Thyroid gland (tissue), 4 donors: ENCODE data around the gene AP1S3.

Experiments
- POLR2A ChIP-seq, 2 donors: fragments of 450-650 bp; IDR thresholded peaks; one replicate each; pipeline ENCODE4 v1.6.1; 2017; ENCODE audit warnings: antibody characterized with exemption in 2 of 2, mild to moderate bottlenecking in 2 of 2, moderate library complexity in 1 of 2
- TF ChIP-seq, protein P1 (sequence below), 6 experiments: fragments of 200-600 bp in 3 of 6; fragments of 450-650 bp in 3 of 6; sonication (generic) in 3 of 6; IDR thresholded peaks; one replicate each; pipeline ENCODE4 v1.5.1; 2016 to 2019; ENCODE audit warnings: antibody characterized with exemption in 6 of 6, mild to moderate bottlenecking in 2 of 6, inconsistent platforms in 1 of 6, moderate library complexity in 1 of 6

DNA sequence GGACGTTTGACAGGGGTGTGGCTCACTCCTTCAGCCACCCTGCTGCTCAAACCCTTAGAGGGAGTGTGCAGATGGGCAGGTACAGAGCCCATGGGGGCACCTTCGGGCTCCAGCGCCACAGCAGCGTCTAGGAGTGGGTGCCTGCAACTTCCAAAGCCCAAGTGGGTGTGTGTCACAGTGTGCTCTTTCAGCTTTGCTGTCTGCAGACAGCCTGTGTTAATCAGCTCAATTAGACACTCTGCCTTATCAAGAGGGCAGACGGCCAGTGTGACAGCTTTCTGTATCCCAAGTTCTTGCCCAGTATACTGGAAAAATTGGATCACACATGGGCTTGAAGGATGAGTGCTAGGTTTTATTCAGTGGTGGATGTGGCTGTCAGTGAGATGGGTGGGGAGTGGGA lies 96.7 kb downstream of the AP1S3 start:
- TF ChIP-seq, protein P1, sequence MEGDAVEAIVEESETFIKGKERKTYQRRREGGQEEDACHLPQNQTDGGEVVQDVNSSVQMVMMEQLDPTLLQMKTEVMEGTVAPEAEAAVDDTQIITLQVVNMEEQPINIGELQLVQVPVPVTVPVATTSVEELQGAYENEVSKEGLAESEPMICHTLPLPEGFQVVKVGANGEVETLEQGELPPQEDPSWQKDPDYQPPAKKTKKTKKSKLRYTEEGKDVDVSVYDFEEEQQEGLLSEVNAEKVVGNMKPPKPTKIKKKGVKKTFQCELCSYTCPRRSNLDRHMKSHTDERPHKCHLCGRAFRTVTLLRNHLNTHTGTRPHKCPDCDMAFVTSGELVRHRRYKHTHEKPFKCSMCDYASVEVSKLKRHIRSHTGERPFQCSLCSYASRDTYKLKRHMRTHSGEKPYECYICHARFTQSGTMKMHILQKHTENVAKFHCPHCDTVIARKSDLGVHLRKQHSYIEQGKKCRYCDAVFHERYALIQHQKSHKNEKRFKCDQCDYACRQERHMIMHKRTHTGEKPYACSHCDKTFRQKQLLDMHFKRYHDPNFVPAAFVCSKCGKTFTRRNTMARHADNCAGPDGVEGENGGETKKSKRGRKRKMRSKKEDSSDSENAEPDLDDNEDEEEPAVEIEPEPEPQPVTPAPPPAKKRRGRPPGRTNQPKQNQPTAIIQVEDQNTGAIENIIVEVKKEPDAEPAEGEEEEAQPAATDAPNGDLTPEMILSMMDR (IDR thresholded peaks at IDR 0.05), result no peak
- no peak for TF ChIP-seq POLR2A (IDR thresholded peaks at IDR 0.05)
